ENCODE data around the gene KLC3.
"Not testable (repeated sequence)": the region's sequence is repeated elsewhere in the genome, so short reads cannot be mapped to it uniquely, and the experiment has no call there.

The KLC3 gene

GRCh38 chr19:45340232-45340898 is at the start of gene KLC3:
KLC3 (plus strand) TSS chr19:45340750; CDS start chr19:45345542, 4,792 bp downstream.
- in situ Hi-C loops (cut with HindIII; ENCODE audit: low sequenced_read_pairs), result loop anchor here (5.0 kb wide), 1 partner anchor 108 kb away; no protein-coding TSS in a partner anchor

GRCh38 chr19:45291834-45292233 is 48.7 kb upstream of the KLC3 start:
- in situ Hi-C loops (cut with HindIII; ENCODE audit: low sequenced_read_pairs), result no loop called here

- in situ Hi-C loops (cut with HindIII; ENCODE audit: low sequenced_read_pairs), result no loop called here
Measured at GRCh38 chr19:45293682-45294081, 46.9 kb upstream of the KLC3 start.

GRCh38 chr19:45294291-45295029 is 46.1 kb upstream of the KLC3 start:
- in situ Hi-C loops (cut with HindIII; ENCODE audit: low sequenced_read_pairs), result no loop called here

DNA sequence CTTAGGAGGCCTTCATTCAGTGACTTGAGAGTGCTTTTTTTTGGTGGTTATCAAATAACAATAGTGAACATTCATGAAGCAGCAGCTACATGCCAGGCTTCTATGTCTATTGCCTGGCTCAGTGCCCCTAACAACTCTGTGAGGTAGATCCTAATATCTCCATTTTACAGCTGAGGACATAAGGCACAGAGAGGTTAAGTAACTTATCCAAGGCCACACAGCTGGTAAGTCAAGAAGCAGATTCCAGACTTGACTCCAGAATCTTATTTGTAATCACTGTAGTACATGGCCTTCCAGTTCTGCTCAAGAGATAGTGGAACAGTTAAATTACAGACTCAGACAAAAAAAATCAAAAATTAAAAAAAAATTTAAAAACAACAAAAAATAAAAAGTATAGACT is 44.7 kb upstream of the KLC3 start:
- in situ Hi-C loops (cut with HindIII; ENCODE audit: low sequenced_read_pairs), result no loop called here

GRCh38 chr19:45296355-45296754 is 44.2 kb upstream of the KLC3 start:
- in situ Hi-C loops (cut with HindIII; ENCODE audit: low sequenced_read_pairs), result no loop called here

DNA sequence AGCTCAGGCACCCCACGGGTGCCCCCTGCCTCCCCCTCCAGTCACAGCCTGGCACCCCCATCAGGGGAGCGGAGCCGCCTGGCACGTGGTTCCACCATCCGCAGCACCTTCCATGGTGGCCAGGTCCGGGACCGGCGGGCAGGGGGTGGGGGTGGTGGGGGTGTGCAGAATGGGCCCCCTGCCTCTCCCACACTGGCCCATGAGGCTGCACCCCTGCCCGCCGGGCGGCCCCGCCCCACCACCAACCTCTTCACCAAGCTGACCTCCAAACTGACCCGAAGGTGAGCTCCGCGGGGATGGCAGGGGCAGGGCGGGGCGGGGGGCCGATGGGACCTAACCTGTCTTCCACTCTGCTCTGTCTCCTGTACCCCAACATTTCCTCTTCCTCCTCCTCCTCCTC is 42.9 kb upstream of the KLC3 start:
- in situ Hi-C loops (cut with HindIII; ENCODE audit: low sequenced_read_pairs), result no loop called here

DNA sequence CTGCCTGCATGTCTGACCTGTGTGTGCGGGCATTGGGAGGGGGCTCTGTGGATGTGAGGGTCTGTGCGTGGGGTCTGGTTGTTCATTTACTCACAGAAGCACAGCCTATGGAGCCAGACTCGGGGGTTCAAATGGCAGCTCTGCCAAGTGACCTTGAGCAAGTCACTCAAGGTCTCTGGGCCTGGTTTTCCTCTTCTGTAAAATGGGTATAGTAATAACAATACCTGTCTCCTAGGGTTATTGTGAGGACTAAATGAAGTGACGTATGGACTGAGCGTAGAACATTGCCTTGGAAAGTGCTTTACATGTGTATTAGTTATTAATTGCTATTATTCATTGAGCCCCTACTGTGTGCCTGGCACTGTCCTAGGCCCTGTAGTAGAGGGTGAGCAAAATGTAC is 42.3 kb upstream of the KLC3 start:
- in situ Hi-C loops (cut with HindIII; ENCODE audit: low sequenced_read_pairs), result no loop called here

DNA sequence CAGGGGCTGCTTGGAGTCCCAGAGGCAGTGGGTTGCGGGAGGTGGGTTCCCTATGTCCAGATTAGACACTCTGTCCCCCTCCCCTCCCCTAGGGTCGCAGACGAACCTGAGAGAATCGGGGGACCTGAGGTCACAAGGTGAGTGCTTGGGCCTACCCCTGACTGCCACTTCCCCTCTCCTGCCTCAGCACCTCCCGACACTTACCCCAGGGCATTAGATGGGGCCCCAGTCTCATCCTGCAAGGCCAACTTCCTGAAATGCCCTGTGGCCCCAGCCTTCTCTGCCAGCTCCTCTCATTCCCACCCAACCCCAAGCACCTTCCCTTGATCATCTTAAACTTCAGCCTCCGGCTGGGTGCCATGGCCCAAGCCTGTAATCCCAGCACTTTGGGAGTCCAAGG is 40.8 kb upstream of the KLC3 start:
- in situ Hi-C loops (cut with HindIII; ENCODE audit: low sequenced_read_pairs), result no loop called here

DNA sequence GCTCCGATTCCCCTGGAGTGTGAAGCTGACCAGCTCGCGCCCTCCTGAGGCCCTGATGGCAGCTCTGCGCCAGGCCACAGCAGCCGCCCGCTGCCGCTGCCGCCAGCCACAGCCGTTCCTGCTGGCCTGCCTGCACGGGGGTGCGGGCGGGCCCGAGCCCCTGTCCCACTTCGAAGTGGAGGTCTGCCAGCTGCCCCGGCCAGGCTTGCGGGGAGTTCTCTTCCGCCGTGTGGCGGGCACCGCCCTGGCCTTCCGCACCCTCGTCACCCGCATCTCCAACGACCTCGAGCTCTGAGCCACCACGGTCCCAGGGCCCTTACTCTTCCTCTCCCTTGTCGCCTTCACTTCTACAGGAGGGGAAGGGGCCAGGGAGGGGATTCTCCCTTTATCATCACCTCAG is 38.1 kb upstream of the KLC3 start:
- in situ Hi-C loops (cut with HindIII; ENCODE audit: low sequenced_read_pairs), result no loop called here

- in situ Hi-C loops (cut with HindIII; ENCODE audit: low sequenced_read_pairs), result no loop called here
Measured at GRCh38 chr19:45303269-45304060, 37.1 kb upstream of the KLC3 start.

GRCh38 chr19:45304141-45304926 is 36.2 kb upstream of the KLC3 start:
- in situ Hi-C loops (cut with HindIII; ENCODE audit: low sequenced_read_pairs), result no loop called here

DNA sequence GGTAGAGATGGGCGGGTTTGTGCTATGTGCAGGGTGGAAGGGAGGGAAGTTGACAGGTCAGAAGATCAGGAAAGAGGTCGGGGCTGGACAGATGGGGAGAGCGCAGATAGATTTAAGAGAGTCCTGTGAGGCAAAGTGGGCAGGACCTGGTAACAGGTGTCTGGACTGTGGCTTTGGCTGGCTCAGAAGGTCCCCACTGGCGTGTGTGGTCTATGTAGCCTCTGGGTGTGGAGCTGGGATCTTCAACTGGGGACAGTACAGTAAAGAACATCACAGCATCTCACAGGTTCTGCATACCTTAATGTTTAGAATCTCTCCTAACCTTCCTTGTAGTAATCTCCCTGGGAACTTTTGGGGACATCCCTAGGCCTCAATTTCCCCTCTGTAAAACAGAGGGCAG is 35.5 kb upstream of the KLC3 start:
- in situ Hi-C loops (cut with HindIII; ENCODE audit: low sequenced_read_pairs), result loop anchor here (5.0 kb wide), 3 partner anchors 38 to 73 kb away; no protein-coding TSS in a partner anchor

DNA sequence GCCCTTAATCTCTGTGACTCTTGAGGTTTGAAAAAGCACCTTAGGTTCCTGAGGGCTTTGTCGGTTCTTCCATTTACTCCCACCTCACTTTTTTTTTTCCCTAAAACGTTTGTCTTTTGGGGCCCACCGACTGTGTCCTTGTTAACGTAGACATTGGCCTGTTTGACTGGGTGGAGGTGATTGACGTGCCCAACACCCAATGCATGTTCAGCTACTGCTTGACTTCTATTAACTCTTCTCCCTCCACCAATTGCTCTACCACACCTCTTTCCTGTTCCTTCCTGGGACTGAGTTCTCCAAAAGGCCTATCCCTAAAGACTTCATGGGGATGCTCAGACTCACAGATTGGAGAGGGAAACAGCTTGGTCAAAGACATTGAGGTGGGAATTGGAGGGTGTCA is 35.1 kb upstream of the KLC3 start:
- in situ Hi-C loops (cut with HindIII; ENCODE audit: low sequenced_read_pairs), result loop anchor here (5.0 kb wide), 3 partner anchors 38 to 73 kb away; no protein-coding TSS in a partner anchor

GRCh38 chr19:45306040-45306439 is 34.5 kb upstream of the KLC3 start:
- in situ Hi-C loops (cut with HindIII; ENCODE audit: low sequenced_read_pairs), result loop anchor here (5.0 kb wide), 3 partner anchors 39 to 74 kb away; no protein-coding TSS in a partner anchor

DNA sequence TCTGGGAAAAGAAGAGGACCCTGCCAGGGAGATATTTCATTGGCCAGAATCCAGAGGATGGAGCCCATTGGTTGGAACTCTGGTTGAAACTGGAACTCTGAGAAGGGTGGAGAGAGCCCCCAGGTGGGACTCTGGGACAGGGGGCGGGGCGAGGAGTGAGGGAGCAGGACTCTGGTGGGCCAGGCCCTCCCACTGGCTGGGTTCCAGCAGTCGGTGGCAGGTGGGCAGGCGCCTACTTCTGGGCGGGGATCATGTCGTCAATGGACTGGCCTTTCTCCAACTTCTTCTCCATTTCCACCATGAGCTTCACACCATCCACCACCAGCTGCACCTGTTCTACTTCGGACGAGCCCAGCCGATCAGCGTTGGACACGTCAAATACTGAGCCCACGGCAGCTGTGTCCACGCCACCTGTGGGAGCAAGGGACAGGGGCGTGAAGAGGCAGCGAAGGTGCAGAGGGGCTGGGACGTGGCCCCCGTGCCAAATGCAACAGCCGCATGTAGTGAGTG is 34.0 kb upstream of the KLC3 start:
- in situ Hi-C loops (cut with HindIII; ENCODE audit: low sequenced_read_pairs), result loop anchor here (5.0 kb wide), 3 partner anchors 39 to 74 kb away; no protein-coding TSS in a partner anchor

DNA sequence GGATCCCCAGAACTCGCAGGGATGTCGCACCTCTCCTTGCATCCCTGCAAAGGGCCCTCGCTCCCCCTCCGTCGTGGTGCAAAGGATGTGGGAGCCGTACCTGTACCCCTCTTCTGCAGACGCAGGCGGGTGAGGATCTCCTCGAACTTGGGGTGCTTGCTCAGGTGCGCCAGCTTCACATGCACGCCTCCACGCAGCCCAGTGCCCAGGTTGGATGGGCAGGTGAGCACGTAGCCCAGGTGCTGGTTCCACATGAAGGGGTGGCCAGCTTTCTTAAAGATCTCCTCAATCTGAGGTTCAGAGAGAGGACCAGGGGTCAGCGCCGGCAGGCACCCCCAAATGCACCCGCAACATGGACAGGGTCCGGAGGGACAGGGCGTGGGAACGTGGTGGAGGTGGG is 33.2 kb upstream of the KLC3 start:
- in situ Hi-C loops (cut with HindIII; ENCODE audit: low sequenced_read_pairs), result loop anchor here (5.0 kb wide), 3 partner anchors 40 to 75 kb away; no protein-coding TSS in a partner anchor

DNA sequence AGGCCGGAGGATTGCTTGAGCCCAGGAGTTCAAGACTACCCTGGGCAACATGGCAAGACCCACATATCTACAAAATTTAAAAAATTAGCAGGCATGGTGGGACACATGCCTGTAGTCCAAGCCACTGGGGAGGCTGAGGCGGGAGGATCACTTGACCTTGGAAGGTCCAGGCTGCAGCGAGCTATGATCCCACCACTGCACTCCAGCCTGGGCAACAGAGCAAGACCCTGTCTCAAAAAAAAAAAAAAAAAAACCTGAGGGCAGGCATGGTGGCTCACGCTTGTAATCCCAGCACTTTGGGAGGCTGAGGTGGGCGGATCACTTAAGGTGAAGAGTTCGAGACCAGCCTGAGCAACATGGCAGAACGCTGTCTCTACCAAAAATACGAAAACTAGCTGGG is 31.2 kb upstream of the KLC3 start:
- in situ Hi-C loops (cut with HindIII; ENCODE audit: low sequenced_read_pairs), result loop anchor here (5.0 kb wide), 3 partner anchors 38 to 77 kb away; no protein-coding TSS in a partner anchor

DNA sequence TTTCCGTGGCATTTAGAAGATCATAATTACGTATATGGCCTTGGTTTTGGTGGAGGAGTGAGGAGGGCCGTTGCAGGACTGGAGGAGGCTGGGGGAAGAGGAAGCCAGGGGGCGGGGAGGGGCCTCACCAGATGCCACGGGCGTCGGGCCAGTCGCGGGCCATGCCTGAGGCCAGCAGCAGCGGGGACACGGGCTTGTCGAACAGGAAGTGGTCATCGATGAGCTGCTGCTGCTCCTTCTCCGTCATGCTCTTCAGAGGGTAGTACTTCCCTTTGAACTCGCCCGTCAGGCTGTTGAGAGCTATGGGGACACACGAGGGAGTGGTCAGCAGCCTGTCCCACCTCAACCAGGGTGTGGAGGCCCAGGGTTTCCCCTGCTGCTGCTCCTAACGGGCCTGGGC is 28.9 kb upstream of the KLC3 start:
- in situ Hi-C loops (cut with HindIII; ENCODE audit: low sequenced_read_pairs), result no loop called here

GRCh38 chr19:45312285-45312684 is 28.3 kb upstream of the KLC3 start:
- in situ Hi-C loops (cut with HindIII; ENCODE audit: low sequenced_read_pairs), result not testable (repeated sequence)
